K562 (cell line): ENCODE data around the gene RGS19. TPM values are rescaled to one million over a fixed set of nuclear protein-coding genes. Genes with fewer than 3 reads are reported as not detected.

Experiments
- ADNP ChIP-seq: fragments of 200-800 bp; sonication (Bioruptor generic); IDR thresholded peaks from 2 replicates; pipeline ENCODE4 v1.6.1; 2016; ENCODE audit warnings: missing genetic modification characterization, missing compliant biosample characterization
- ARID2 ChIP-seq: fragments of 450-650 bp; IDR thresholded peaks from 2 replicates; pipeline ENCODE4 v1.6.1; 2017; ENCODE audit warnings: antibody characterized with exemption, mild to moderate bottlenecking
- CAMTA2 ChIP-seq: fragments of 250-450 bp; sonication (Bioruptor Pico); conservative IDR thresholded peaks from 2 replicates; pipeline ENCODE4 v1.5.1; 2022
- CBFB ChIP-seq: sonication (generic); formaldehyde crosslinking; IDR thresholded peaks from 2 replicates; pipeline ENCODE4 v1.4.0; 2020; ENCODE audit warnings: mild to moderate bottlenecking, missing genetic modification reagents
- CBX1 ChIP-seq: sonication (generic); IDR thresholded peaks from 2 replicates; pipeline ENCODE4 v1.6.1; 2016; ENCODE audit warnings: antibody characterized with exemption, low read depth, mild to moderate bottlenecking
- CCNT2 ChIP-seq: IDR thresholded peaks from 2 replicates; pipeline ENCODE4 v1.6.1; 2011; ENCODE audit warnings: borderline replicate concordance, low read depth, mild to moderate bottlenecking, moderate library complexity, mixed read lengths, low read length; ENCODE audit not compliant: insufficient read length; ENCODE audit errors: extremely low read depth
- CHCHD3 ChIP-seq: fragments of 250-450 bp; sonication (Bioruptor Pico); IDR thresholded peaks from 2 replicates; pipeline ENCODE4 v2.1.2; 2022; ENCODE audit warnings: mild to moderate bottlenecking
- GATA2 ChIP-seq: sonication (generic); formaldehyde crosslinking; IDR thresholded peaks from 2 replicates; pipeline ENCODE4 v1.4.0; 2020; ENCODE audit warnings: mild to moderate bottlenecking, missing genetic modification reagents
- HMGN3 ChIP-seq: IDR thresholded peaks from 2 replicates; pipeline ENCODE4 v1.6.1; 2011; ENCODE audit warnings: borderline replicate concordance, low read depth, mild to moderate bottlenecking, mixed read lengths, low read length; ENCODE audit not compliant: insufficient read length; ENCODE audit errors: extremely low read depth
- MTF1 ChIP-seq: fragments of 250-450 bp; sonication (Bioruptor Pico); IDR thresholded peaks from 2 replicates; pipeline ENCODE4 v1.9.0; 2021; ENCODE audit warnings: moderate library complexity, mild to moderate bottlenecking, inconsistent platforms, borderline replicate concordance
- NCOA2 ChIP-seq, 2 experiments: fragments of 450-650 bp; IDR thresholded peaks; 2 replicates each; pipeline ENCODE4 v1.6.1; 2018; ENCODE audit warnings: mild to moderate bottlenecking in 2 of 2, moderate library complexity in 1 of 2; ENCODE audit not compliant: partially characterized antibody in 2 of 2
- NCOA6 ChIP-seq: fragments of 450-650 bp; IDR thresholded peaks from 2 replicates; pipeline ENCODE4 v1.6.1; 2017; ENCODE audit warnings: mild to moderate bottlenecking
- PCBP1 ChIP-seq: fragments of 200-400 bp; formaldehyde crosslinking; IDR thresholded peaks from 2 replicates; pipeline ENCODE4 v1.6.1; 2018; ENCODE audit warnings: mild to moderate bottlenecking, low read depth, low read length; ENCODE audit not compliant: poor library complexity, severe bottlenecking
- PRPF4 ChIP-seq: fragments of 200-400 bp; formaldehyde crosslinking; IDR thresholded peaks from one replicate; pipeline ENCODE4 v1.6.1; 2017; ENCODE audit warnings: low read length, low read depth, mild to moderate bottlenecking; ENCODE audit not compliant: insufficient read depth, poor library complexity, severe bottlenecking
- SIN3B ChIP-seq: fragments of 450-650 bp; IDR thresholded peaks from 2 replicates; pipeline ENCODE4 v1.6.1; 2017; ENCODE audit warnings: low read depth, mild to moderate bottlenecking, moderate library complexity
- SREBF2 ChIP-seq: sonication (generic); formaldehyde crosslinking; IDR thresholded peaks from 2 replicates; pipeline ENCODE4 v1.4.0; 2020; ENCODE audit warnings: mild to moderate bottlenecking, missing genetic modification reagents
- SRF ChIP-seq, 2 experiments: fragments of 250-450, 450-650 bp in 1 of 2; sonication (Bioruptor Pico) in 1 of 2; sonication (generic) in 1 of 2; formaldehyde crosslinking; IDR thresholded peaks; 2 replicates each; pipeline versions ENCODE4 v1.5.0 to v1.5.1; 2020 to 2022; ENCODE audit warnings: mild to moderate bottlenecking in 1 of 2, missing genetic modification reagents in 1 of 2
- STAG1 ChIP-seq: sonication (generic); formaldehyde crosslinking; IDR thresholded peaks from 2 replicates; pipeline ENCODE4 v1.5.0; 2020; ENCODE audit warnings: missing genetic modification reagents, borderline replicate concordance
- ZNF436 ChIP-seq: fragments of 250-450, 450-650 bp; sonication (Bioruptor Pico); formaldehyde crosslinking; IDR thresholded peaks from 2 replicates; pipeline ENCODE4 v1.7.0; 2020; ENCODE audit warnings: mild to moderate bottlenecking
- ZNF551 ChIP-seq: fragments of 250-450 bp; sonication (Bioruptor Pico); IDR thresholded peaks from 2 replicates; pipeline ENCODE4 v1.5.0; 2021; ENCODE audit warnings: mild to moderate bottlenecking, moderate library complexity
- polyA plus RNA-seq, 8 experiments: library from polyadenylated mRNA; depleted of rRNA in 4 of 8; stranded (reverse) in 5 of 8; unstranded in 3 of 8; fragments of >200 nt; fragmentation: Nextera tagmentation in 2 of 8; fragmentation: Illumina TruSeq in 1 of 8; extraction: Ambion mirVana in 2 of 8; extraction: Trizol in 1 of 8; gene quantifications; 2 replicates each; pipeline versions ENCODE4 v1.2.1 to v1.2.3, GENCODE V29; 2011 to 2014; ENCODE audit warnings: inconsistent platforms in 1 of 8, missing spikeins in 1 of 8
- total RNA-seq, 7 experiments: library from RNA; depleted of rRNA in 6 of 7; stranded (reverse); fragments of >200 nt in 6 of 7; fragmentation: Illumina TruSeq in 2 of 7; extraction: Trizol in 2 of 7; gene quantifications; 2 replicates each; pipeline versions ENCODE4 v1.2.1 to v1.2.3, GENCODE V29; 2011 to 2021; ENCODE audit warnings: low replicate concordance in 1 of 7
- TF ChIP-seq, protein P1 (sequence below), 3 experiments: IDR thresholded peaks in 2 of 3; conservative IDR thresholded peaks in 1 of 3; 2 replicates each; pipeline ENCODE4 v1.5.1; 2011 to 2012; ENCODE audit warnings: low read length in 3 of 3, mild to moderate bottlenecking in 3 of 3, control low read depth in 2 of 3, improper control_type of control experiment in 1 of 3, inconsistent platforms in 1 of 3, low read depth in 1 of 3, mixed read lengths in 1 of 3, moderate library complexity in 1 of 3; ENCODE audit not compliant: insufficient read depth in 2 of 3
- TF ChIP-seq, protein P2 (sequence below), 2 experiments: fragments of 250-450 bp in 1 of 2; fragments of 450-650 bp in 1 of 2; sonication (Bioruptor Pico) in 1 of 2; IDR thresholded peaks; 2 replicates each; pipeline versions ENCODE4 v1.6.1 to v1.8.0; 2016 to 2021; ENCODE audit warnings: mild to moderate bottlenecking in 2 of 2, moderate library complexity in 2 of 2, missing compliant biosample characterization in 1 of 2, missing genetic modification characterization in 1 of 2
- TF ChIP-seq, protein P3 (sequence below): fragments of 450-650 bp; IDR thresholded peaks from 2 replicates; pipeline ENCODE4 v1.6.1; 2016; ENCODE audit warnings: borderline replicate concordance

RGS19 gene
- total and polyA plus RNA-seq, 9 of the 15 experiments (the other 6 are each of a cell fraction or from before 2014, with no cell fraction given), result 0.41 to 23.7 (median 14.6) TPM

DNA sequence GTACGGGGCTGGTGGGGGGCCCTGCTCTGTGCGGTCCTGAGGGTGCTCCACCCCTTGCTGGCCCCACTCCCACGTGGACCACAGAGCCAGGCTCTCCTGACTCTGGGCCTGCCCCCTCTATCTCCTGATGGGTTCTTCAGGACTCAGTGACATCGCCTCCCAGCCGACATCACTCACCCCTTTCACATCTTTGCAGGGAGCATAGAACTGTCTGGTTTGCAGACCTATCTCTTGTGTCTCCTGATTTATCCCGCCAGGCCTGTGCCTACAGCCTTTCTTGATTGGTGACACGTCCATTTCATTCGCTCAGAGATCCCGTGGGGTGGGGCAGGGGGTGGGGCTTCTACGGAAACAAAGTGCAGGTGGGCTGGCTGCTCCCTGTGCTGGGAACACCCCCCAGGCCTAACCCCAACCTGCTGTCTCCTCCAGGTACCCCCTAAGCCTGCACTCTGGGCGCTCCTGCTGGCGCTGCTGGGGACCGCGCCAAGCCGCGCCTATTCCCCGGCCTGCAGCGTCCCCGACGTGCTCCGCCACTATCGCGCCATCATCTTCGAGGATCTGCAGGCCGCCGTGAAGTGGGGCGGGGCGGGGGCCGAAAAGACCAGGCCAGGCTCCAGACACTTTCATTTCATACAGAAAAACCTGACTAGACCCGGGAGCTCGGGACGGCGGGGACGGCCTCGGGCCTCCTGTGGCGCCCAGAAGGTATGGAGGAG, 41.7 kb downstream of the RGS19 start (continued):
- TF ChIP-seq, protein P1, sequence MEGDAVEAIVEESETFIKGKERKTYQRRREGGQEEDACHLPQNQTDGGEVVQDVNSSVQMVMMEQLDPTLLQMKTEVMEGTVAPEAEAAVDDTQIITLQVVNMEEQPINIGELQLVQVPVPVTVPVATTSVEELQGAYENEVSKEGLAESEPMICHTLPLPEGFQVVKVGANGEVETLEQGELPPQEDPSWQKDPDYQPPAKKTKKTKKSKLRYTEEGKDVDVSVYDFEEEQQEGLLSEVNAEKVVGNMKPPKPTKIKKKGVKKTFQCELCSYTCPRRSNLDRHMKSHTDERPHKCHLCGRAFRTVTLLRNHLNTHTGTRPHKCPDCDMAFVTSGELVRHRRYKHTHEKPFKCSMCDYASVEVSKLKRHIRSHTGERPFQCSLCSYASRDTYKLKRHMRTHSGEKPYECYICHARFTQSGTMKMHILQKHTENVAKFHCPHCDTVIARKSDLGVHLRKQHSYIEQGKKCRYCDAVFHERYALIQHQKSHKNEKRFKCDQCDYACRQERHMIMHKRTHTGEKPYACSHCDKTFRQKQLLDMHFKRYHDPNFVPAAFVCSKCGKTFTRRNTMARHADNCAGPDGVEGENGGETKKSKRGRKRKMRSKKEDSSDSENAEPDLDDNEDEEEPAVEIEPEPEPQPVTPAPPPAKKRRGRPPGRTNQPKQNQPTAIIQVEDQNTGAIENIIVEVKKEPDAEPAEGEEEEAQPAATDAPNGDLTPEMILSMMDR (IDR thresholded peaks at IDR 0.05 in 2 of 3, conservative IDR thresholded peaks at IDR 0.05 in 1 of 3; ENCODE audit: insufficient read depth in 2 of 3, low read depth in 1 of 3, low read length in 3 of 3), result 0 out of 6 replicates have a peak, but pooled peaks of 1 of the 3 experiments have one; percentile 3
- TF ChIP-seq ADNP (tag), result no peak
- TF ChIP-seq, protein P2, sequence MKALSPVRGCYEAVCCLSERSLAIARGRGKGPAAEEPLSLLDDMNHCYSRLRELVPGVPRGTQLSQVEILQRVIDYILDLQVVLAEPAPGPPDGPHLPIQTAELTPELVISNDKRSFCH (CRISPR knock-in tag; IDR thresholded peaks at IDR 0.05), result no peak
- TF ChIP-seq, protein P2 (tag; IDR thresholded peaks at IDR 0.05), result no peak
- no peak for TF ChIP-seq PRPF4
- no peak for TF ChIP-seq STAG1 (CRISPR knock-in tag)
- TF ChIP-seq ZNF436 (CRISPR knock-in tag), result no peak
- TF ChIP-seq ARID2, result no peak
- no peak for TF ChIP-seq MTF1
- peak; percentile 25 for TF ChIP-seq HMGN3
- no peak for TF ChIP-seq CBFB (CRISPR knock-in tag)
- TF ChIP-seq ZNF551 (CRISPR knock-in tag), result no peak
- TF ChIP-seq CHCHD3 (CRISPR knock-in tag), result no peak
- TF ChIP-seq CCNT2, result peak; percentile 2
- TF ChIP-seq, protein P3, sequence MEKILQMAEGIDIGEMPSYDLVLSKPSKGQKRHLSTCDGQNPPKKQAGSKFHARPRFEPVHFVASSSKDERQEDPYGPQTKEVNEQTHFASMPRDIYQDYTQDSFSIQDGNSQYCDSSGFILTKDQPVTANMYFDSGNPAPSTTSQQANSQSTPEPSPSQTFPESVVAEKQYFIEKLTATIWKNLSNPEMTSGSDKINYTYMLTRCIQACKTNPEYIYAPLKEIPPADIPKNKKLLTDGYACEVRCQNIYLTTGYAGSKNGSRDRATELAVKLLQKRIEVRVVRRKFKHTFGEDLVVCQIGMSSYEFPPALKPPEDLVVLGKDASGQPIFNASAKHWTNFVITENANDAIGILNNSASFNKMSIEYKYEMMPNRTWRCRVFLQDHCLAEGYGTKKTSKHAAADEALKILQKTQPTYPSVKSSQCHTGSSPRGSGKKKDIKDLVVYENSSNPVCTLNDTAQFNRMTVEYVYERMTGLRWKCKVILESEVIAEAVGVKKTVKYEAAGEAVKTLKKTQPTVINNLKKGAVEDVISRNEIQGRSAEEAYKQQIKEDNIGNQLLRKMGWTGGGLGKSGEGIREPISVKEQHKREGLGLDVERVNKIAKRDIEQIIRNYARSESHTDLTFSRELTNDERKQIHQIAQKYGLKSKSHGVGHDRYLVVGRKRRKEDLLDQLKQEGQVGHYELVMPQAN, result no peak
- peak; percentile 42 for TF ChIP-seq PCBP1
- TF ChIP-seq CBX1, result no peak
- TF ChIP-seq GATA2, result peak; percentile 54
- peak; percentile 51; the same call in 1 of the 2 replicates for TF ChIP-seq NCOA6
- TF ChIP-seq SREBF2 (CRISPR knock-in tag), result no peak
- no peak for TF ChIP-seq CAMTA2 (CRISPR knock-in tag)
- no peak for TF ChIP-seq NCOA2 (IDR thresholded peaks at IDR 0.05; ENCODE audit: partially characterized antibody in 2 of 2)
- no peak for TF ChIP-seq SRF (CRISPR knock-in tag; IDR thresholded peaks at IDR 0.05)
- no peak for TF ChIP-seq SIN3B
